ENCODE measurements around the gene ZBTB7C. TPM values are rescaled to one million over a fixed set of nuclear protein-coding genes. Genes with fewer than 3 reads are reported as not detected.

ZBTB7C gene
- total and polyA plus RNA-seq, 10 of the 15 experiments (the other 5 are each of a cell fraction or from before 2014, with no cell fraction given), result under 0.01 to 0.08 (median 0.01) TPM; not detected in 7

DNA sequence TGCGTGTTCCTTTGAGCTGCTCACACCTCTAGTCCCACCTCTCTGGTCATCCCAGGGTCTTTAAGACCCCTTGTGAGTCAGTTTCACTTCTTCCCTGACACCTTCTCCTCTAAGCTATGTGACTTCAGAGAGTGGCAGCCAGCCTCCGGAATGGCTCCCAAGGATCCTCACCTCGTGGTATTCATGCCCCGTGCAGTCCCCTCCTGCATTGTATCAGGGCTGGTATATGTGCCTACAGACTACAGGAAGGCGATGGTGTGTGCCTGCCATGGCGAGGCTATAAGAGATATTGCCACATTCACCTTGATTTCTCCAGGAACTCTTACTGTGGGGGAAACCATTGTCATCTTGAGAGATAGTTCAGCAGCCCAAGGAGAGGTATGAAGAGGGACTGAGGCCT lies 350.7 kb downstream of the ZBTB7C start:
- ChIA-PET POLR2A (no interaction called here), CTCF (interaction anchor here (1.4 kb wide), 1 partner anchor 28 kb away, joined by 3 read pairs; no protein-coding TSS in a partner anchor), SMC1A (ENCODE audit: uncharacterized antibody, unreplicated experiment) (no interaction called here), RAD21 (ENCODE audit: unreplicated experiment) (no interaction called here)
- no peak overlapping the region for H3K4me3 ChIP-seq
- ATAC-seq (no peak), FAIRE-seq (no peak), DNase-seq (ENCODE audit: low read depth, low spot score) (no peak)
- H2AFZ ChIP-seq (ENCODE audit: control insufficient read depth, low read depth, low read length), result no peak overlapping the region
- in situ Hi-C loops (cut with MboI), result no loop called here
- no TSS peak for BruUV-seq (replicated peaks)
- no peaks in the 10 kb centered on the region for H3K36me3 ChIP-seq (ENCODE audit: control insufficient read depth in 2 of 2, insufficient read depth in 2 of 2, low read length in 1 of 2)
- no peaks in the 10 kb centered on the region for H4K20me1 ChIP-seq (ENCODE audit: control insufficient read depth, insufficient read depth)
- no peak overlapping the region for H3K9ac ChIP-seq (ENCODE audit: control insufficient read depth, insufficient read depth, low read length)
- no peaks in the 10 kb centered on the region for H3K79me2 ChIP-seq (ENCODE audit: control insufficient read depth, insufficient read depth, low read length)
- WGBS (ENCODE audit: insufficient coverage, insufficient replicate concordance, low lambda C conversion rate, missing lambda C conversion rate), result 11% methylated on average over 6 of the region's 6 CpGs
- TF ChIP-seq CREM (IDR thresholded peaks at IDR 0.05; ENCODE audit: low read depth), result no peak
- TF ChIP-seq SP1 (IDR thresholded peaks at IDR 0.05; ENCODE audit: low read depth, low read length), result no peak
- TF ChIP-seq NFYB (IDR thresholded peaks at IDR 0.05; ENCODE audit: insufficient read depth, low read depth, low read length), result no peak
- TF ChIP-seq NRF1 (conservative IDR thresholded peaks at IDR 0.05; ENCODE audit: low read depth, low read length), result no peak
- TF ChIP-seq ZBTB4 (CRISPR knock-in tag; IDR thresholded peaks at IDR 0.05), result no peak
- no peak for TF ChIP-seq IKZF2 (IDR thresholded peaks at IDR 0.05)
- no peak for TF ChIP-seq NR2F1 (conservative IDR thresholded peaks at IDR 0.05)
- TF ChIP-seq EGR1 (IDR thresholded peaks at IDR 0.05; ENCODE audit: borderline replicate concordance in 1 of 2, low read depth in 2 of 2, low read length in 2 of 2), result no peak
- TF ChIP-seq ZNF687 (IDR thresholded peaks at IDR 0.05), result no peak
- TF ChIP-seq, protein P1, sequence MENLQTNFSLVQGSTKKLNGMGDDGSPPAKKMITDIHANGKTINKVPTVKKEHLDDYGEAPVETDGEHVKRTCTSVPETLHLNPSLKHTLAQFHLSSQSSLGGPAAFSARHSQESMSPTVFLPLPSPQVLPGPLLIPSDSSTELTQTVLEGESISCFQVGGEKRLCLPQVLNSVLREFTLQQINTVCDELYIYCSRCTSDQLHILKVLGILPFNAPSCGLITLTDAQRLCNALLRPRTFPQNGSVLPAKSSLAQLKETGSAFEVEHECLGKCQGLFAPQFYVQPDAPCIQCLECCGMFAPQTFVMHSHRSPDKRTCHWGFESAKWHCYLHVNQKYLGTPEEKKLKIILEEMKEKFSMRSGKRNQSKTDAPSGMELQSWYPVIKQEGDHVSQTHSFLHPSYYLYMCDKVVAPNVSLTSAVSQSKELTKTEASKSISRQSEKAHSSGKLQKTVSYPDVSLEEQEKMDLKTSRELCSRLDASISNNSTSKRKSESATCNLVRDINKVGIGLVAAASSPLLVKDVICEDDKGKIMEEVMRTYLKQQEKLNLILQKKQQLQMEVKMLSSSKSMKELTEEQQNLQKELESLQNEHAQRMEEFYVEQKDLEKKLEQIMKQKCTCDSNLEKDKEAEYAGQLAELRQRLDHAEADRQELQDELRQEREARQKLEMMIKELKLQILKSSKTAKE (IDR thresholded peaks at IDR 0.05; ENCODE audit: low read depth, poor library complexity, severe bottlenecking), result no peak
- no peak for TF ChIP-seq KDM1A (IDR thresholded peaks at IDR 0.05; ENCODE audit: borderline replicate concordance)
- TF ChIP-seq ZNF622 (IDR thresholded peaks at IDR 0.05), result no peak
- no peak for TF ChIP-seq SMARCA5 (IDR thresholded peaks at IDR 0.05)
- H3K4me1 ChIP-seq (ENCODE audit: control insufficient read depth, insufficient read depth, low read length), result no peaks in the 10 kb centered on the region
- no peak overlapping the region for H3K4me2 ChIP-seq (ENCODE audit: control insufficient read depth, insufficient read depth)
- intact Hi-C loops (cut with micrococcal nuclease; ENCODE audit: unreplicated experiment), result no loop called here
- peaks cover 9 to 12% of the 10 kb centered on the region in 2 experiments; a peak in 3 of 4 replicates for H3K27me3 ChIP-seq (replicated peaks in 1 of 2; ENCODE audit: control insufficient read depth in 2 of 2, insufficient read depth in 2 of 2, low read length in 1 of 2)
- H3K27ac ChIP-seq (ENCODE audit: control insufficient read depth, insufficient read depth), result no peak overlapping the region
- no peaks in the 10 kb centered on the region for H3K9me3 ChIP-seq (replicated peaks; ENCODE audit: control insufficient read depth, insufficient read depth, low read length)

Data from GM12878 (cell line).